HG02884 (cell line): ENCODE data around the gene PYROXD2.

Experiments
- ATAC-seq: cut with Tn5 transposase; IDR thresholded peaks from one replicate; pipeline ENCODE4 v1.9.1; 2021; ENCODE audit warnings: mild to moderate bottlenecking, moderate library complexity; ENCODE audit not compliant: unreplicated experiment

The PYROXD2 gene

DNA sequence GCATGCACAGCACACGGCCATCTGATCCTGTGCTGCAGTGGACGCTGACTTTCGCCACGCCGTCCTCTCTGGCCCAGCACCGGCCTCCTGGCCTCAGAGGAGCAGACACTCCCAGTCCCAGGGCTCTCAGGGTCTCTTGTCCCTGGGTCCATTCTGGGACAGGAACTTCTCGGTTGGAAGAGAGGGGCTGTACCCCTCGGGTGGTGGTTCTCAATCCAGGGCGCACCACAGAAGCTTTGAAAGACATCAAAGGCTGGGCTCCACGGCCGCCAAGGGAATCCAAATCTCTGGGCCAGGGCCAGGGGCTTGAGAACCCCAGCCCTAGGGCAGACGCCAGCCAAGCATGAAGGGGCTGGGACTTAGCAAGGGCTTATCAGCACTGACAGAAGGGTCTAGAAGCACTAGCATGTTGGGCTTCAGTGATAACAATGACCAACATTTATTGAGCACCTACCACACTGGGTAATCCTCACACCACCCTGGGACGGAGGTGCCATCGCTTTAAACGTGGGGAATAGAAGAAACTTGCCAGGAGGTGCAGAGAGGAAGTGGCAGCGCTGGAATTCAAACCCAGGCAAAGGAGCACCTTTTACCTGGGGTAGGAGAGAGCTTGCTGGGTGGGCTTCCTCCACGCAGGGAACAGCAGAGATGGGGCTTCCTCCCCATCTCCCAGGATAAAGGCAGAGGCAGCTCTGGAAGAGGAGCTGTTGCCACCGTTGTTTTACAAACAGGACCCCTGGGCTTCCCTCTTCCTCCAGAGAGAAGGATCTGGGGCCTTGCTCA is 1.8 kb upstream of the PYROXD2 start:
- no peak for ATAC-seq

DNA sequence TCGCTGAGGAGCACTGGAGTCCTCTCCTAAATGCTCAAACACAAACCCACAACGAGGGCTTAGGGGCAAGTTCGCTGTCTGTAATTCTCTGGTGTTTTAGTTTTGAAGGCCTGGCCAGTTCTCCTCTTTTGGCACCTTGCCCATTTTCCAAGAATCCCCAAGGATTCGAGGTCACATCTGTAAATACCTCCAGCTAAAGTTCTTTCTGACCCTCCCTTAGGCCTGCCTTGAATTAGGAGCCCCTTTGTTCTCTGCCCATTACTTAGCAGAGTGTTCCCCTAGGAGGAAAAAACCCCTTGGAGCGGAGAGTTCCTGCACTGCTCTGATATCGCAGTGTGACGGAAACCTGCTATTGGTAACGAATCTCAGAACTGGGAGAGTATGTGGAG is 743 bp upstream of the PYROXD2 start:
- no peak for ATAC-seq

DNA sequence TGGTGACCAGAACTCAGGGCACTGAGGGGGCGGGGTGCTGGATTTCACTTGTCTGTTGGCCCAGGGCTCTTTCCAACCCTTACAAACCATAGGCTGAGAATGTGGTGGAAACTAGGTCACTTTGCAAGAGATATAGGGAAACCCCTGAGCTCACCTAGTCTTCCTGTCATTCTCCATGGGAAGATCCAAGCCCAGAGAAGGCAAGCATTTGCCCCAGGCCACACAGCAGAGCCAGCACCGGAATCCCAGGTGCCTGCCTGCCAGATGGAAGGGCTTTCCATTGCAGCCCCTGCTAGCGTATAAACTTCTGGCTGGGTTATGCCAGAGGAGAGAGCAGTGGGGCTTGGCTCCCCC is 427 bp downstream of the PYROXD2 start:
- ATAC-seq = no peak

DNA sequence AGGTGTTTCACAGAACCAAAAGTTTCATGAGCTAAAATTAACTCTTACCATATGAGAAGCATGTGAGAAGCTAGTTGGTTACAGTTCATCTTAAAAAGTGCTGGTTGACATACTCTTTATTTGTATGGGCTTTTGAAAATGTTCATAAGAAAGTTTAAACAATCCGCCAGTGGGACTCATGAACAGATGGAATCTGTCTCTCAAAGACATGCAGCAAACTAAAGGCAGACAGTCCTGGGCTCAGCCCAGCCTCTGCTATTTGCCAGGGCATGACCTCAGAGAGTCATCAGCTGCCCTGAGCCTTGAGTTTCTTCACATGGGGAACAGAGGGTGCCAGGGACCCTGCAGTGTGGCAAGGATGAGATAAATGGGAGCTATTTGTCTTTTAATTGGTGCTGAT is 3.2 kb downstream of the PYROXD2 start:
- ATAC-seq = no peak

DNA sequence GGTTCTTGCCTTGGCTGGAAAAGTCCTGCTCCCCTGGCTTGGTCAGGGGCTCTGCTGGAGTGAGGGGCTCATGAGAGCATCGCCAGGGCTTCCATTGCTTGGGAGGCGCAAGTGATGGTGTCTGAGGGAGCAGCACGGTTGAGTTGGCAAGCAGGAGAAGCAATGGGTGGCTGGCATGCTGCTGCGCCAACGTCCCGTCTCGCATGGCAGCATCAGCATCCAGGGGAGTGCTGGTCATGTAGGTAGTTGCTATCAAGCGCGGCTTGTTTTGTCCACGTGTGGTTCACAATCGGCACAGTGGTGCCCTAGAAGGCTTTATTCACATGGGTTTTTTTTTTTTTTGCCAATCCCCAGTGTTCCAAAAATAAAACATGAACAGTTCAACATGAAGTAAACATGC is 3.8 kb downstream of the PYROXD2 start:
- no peak for ATAC-seq

DNA sequence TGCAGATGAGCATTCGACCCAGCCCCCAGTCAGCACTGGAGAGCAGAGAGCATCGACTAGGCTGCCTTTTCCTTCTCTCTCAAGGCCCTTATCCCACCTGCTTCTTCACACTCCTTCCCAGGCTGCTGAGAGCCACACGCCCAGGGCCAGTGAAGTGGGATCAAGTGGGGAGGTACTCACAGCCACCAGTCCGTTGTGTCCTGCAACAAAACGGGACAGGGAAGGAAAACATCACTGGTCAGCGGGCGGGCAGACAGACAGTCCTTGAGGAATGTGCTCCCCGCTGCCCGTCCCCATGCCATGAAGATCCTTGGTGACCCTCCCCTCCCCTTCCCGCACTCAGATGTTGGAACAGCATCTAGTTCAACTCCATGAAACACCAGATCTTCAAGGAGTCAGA is 4.2 kb downstream of the PYROXD2 start:
- no peak for ATAC-seq

DNA sequence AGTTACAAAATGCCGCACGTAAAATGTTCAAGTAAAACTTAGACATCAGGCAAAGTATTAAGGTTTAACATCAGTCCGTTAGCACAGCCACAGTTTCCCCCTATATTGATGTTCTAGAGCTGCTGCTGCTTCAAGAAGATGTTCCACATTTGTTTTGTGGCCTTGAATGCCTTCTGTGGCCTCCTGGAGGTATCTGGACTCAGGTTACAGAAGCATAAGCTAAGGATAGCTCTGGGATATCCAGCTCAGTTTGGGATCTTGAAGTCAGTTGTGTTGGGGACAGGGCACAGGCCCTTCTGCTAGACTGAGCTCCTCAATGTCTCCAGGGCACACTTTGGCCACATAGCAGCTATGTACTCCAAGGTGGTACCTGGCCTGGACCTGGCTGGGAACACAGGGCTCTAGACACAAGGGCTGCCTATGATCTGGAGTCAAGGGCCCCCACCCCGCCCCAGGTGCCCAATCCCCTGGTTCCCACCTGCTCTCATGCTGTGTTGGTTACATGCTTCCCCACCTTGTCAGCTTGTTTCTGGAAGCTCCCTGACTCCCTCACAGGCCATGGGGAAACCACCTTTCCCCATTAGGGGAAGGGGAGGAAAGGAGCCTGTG is 4.7 kb downstream of the PYROXD2 start:
- ATAC-seq = no peak

DNA sequence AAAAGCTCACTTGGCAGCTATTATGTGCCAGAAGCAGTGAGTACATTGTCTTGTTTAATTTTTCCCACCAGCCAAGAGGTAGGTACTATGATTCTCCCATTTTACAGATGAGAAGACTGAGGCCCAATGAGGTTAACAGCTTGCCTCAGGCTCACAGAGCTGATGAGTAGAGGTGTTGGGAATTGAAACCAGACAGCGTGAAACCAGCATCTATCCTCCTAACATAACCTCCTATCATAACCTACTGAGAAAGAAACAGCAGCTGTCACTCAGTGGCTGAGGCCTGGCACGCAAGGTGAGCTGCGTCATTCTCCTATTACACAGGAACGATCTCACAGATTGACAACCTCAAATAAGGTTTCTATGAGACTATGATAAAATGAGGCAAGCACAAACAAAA is 6.2 kb downstream of the PYROXD2 start:
- no peak for ATAC-seq

DNA sequence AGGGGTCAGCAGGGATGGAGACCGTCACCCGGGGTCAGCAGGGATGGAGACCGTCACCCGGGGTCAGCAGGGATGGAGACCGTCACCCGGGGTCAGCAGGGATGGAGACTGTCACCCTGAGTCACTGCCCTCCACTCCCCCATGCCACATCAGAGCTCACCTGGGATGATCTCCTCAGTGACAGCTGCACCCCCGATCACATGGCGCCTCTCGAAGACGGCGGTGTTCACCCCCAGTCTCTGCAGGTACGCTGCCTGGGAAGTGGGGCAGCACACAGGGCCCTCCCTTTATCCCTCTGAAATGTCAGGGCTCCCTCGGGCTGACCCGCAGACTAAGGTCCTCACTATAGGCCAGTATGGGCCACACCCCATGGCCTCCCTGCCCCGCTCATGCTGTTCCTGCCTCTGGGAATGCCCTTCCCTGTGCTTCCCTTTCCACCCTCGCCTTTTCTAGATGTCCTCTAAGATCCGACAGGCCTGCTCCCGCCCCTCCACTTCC is 7.2 kb downstream of the PYROXD2 start:
- ATAC-seq = no peak

DNA sequence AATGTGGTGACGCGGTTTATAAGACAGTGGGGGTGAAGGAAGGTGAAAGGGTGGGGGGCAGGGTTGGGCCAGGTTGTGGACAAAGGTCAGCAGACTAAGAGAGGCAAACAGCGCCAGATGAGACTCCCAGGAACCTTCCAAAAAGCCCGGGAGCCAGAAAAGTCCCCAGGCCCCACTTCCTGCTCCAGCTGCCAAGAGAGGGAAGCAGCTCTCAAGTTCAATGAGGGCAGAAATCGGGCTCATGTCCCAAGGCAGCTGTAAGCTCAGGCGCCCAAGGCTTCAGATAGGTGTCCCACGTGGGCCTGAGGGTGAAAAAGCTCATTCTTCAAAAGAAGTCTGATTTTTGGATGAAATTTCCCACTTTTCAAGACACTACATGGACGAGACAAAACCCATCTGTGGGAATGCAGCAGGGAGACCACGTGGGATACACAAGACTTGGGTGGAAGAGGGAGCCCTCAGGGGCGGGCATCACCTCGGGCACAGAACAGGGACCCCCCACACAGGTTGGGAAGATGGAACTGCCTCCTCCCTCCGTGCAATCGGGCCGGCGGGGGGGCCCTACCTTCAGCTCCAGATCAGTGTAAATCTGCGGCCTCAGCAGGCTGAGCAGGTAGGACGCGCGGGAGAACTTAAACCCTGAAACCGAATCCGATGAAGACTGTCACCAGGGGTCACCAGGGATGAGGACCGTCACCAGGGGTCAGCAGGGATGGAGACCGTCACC is 7.8 kb downstream of the PYROXD2 start:
- ATAC-seq = no peak

DNA sequence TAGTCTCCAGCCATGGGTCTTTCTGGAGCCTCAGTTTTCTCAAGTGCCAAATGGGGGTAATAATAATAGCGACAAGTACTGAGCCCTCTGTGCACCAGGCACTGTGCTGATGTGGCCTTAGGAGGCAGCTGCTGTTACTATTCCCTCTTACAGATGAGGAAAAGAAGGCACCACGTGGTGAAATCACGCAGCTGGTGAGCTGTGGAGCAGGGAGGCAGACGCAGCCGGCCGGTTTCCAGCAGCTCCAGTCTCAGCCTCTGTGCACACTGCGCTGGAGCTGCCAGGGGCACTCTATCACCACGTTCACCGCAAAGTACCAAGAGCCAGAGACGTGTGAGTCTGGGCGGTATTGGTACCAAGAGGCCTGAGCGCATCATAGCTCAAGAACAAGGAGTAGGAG is 9.6 kb downstream of the PYROXD2 start:
- ATAC-seq = no peak

DNA sequence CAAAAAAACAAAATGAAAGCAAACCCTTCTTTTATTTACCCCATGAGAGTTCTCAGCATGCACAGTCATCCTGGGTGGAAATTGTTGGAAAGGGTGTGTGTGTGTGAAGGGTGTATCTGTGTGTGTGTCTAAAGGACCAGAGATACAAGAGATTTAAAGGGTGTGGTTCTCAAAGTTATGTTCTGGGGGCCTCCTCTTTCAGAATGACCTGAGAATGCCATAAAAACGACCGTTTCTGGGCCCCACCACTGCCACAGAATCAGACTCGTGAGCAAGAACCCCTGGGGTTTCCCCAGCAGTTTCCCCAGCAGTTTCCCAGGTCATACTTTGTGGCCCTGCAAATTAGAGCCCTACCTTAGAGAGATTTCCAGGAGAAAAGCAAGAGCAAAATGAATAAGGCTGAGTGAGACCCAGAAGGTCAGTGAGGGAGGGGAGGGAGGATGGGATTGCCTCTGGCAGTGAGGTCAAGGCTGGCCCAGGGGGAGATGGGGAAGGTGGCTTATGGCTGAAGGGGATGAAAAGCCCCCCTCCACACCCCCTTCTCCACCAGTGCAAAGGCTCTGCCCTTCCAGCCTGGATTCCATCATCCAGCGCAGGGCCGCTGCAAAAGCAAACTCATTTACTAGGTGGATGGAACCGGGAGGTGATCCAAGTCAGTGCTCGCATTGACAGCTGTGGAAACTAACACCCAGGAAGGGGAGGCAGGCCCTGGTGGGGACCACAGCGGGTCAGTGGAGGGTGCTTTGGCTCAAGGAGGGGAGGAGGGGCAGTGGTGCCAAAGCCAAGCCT is 10.2 kb downstream of the PYROXD2 start:
- ATAC-seq = peak; percentile 65

DNA sequence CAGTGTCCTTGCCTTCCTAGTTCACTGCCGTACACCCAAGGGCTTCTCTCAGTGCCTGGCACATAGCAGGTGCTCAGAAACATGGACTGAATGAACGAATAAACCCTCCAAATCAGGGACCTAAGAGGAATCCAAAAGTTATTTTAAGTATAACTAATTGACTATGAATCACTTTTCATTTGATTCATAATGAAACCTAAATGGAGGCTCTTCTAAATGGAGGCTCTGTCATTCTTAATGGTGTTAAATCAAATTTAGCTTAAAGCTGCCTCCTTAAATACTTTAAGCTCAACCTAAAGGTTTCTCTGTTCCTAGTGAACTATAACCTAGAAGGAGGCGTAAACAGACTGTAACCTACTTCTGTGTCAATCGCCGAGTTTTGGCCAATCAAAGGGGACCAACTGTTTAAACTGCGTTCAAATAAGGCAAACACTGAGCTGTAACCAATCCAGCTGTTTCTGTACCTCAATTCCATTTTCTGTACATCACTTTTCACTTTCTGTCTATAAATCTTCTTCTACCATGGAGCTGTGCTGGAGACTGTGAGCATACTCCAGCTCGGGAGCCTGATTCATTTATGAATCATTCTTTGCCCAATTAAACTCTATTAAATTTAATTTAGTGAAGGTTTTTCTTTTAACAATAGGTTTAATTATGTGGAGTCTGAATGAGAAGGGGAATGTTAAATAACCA is 11.0 kb downstream of the PYROXD2 start:
- ATAC-seq = peak; percentile 40

DNA sequence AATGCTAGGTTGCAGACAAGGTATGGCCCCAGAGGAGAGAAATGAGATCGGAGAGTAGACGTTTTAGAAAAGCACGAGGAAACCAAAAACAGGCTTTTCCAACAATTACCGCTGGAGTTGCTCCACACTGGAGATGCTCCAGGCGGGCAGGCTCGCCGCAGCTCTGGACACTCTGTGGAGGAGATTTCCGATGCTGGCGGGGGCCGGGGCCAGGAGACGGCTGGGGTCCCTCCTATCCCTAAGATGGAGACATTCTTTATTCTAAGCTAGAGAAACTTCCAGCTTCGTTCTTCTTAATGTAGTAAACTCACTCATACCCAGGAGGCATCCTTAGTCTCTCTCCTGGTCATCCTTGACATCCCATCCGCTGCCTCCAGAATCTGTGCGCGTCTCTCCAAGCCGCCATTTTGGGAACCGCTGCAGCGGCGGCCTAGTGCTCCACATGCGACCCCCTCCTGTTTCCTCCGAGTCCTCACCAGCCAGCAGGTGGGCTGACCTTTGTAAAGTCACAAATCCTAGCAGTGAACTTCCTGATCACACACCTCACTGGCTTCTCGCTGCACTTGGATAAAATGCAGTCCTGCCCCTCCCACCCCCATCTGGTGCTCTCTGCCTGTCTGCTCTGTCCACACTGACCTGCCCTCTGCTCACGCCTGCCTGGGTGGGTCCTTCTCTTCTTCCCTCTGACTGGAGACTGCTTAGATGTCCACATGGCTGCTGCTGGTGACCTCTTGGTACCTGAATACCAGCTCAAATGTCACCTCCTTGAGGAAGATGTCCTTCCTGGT is 11.9 kb downstream of the PYROXD2 start:
- ATAC-seq = no peak

DNA sequence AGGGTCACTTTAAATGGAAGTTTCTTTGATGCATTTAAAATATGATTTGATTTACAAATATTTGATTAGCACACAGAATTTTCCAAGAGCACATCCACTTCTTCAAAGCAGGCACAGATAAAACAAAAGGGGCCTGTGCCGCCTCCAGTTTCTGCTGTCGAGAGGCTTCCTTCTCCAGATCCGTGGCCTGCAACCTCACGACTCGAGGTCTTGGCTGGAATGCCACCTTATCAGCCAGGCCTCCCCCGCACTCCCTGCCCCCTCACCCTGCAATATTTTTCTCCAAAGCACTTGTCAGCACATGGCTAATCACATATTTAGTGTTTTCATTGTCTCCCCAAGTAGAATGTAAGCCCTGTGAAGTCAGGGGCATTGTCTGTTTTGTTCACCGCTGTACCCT is 12.5 kb downstream of the PYROXD2 start:
- ATAC-seq = no peak

DNA sequence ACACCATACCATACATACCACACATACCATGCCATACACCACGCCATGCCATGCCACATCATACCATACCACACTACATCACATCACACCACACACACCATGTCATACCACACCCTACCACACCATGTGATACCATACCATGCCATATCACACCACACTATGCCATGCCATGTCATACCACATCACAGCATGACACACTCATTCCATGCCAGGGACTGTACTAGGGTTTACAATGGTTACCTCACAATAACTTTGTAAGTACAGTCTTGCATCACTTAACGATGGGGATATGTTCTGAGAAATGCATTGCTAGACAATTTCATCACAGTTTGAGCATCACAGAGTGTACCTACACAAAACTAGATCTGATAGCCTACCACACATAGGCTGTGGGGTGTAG is 14.5 kb downstream of the PYROXD2 start:
- ATAC-seq = no peak

DNA sequence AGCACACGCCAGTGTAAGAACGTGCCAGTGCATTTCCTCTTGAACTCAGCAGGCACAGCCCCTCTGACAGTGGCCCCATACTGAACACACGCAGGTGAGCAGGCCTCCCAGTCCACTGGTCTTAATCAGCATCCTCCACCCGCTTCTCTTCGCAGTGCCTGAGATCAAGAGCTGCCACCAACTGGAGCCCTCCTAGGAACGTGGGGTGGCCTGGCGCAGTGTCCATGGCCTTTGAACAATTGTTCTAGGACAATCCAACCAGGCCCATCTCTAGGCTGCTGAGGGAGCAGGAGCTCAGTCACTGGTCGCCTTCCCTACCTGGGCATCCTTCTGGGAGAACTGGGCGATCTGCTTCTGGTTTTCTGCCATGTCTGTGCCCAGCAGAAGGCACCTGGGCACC is 15.2 kb downstream of the PYROXD2 start:
- ATAC-seq = no peak

DNA sequence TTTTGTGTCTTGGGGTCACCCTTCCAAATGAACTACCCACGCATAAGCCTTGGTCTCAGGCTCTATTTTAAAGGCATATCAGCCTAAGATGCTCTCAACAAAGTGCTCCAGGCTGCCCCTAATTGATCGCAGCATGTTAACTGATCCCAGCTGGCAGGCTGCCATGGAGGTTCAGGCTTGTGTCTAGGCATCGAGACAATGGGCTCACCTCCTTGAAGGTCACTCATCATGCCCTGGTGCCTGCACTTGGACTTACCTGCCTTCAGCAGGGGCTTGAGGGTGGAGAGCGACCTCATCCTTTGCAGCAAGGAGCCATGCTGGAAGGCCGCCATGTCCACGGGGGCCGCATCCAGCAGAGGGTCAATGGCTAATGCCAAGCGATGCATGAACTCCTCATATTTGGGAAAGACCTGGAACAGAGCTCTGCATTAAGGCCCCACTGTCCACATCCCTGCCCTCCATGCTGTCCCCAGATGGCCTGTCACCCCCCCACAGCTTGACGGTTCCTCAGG is 17.8 kb downstream of the PYROXD2 start:
- no peak for ATAC-seq
